Measurements from ENCODE around the gene PAM16.

The PAM16 gene

GRCh38 chr16:4320571-4321137 lies 30.5 kb downstream of the PAM16 start:
- DNase-seq (ENCODE audit: low read depth in 1 of 2, low spot score in 1 of 2), result no peak
- in situ Hi-C loops (cut with HindIII; ENCODE audit: low pct_unique_long_range_greater_than_20kb, low sequenced_read_pairs), result no loop called here
- TF ChIP-seq JUND (IDR thresholded peaks at IDR 0.05; ENCODE audit: low read depth), result no peak

- in situ Hi-C loops (cut with HindIII; ENCODE audit: low pct_unique_long_range_greater_than_20kb, low sequenced_read_pairs), result no loop called here
- DNase-seq (ENCODE audit: low read depth in 1 of 2, low spot score in 1 of 2), result no peak
- no peak for TF ChIP-seq JUND (IDR thresholded peaks at IDR 0.05; ENCODE audit: low read depth)
These were observed 31.4 kb downstream of the PAM16 start for GRCh38 chr16:4319454-4320421.

- no peak for TF ChIP-seq JUND (IDR thresholded peaks at IDR 0.05; ENCODE audit: low read depth)
- no peak for DNase-seq (ENCODE audit: low read depth in 1 of 2, low spot score in 1 of 2)
- in situ Hi-C loops (cut with HindIII; ENCODE audit: low pct_unique_long_range_greater_than_20kb, low sequenced_read_pairs), result no loop called here
These were observed 32.2 kb downstream of the PAM16 start for GRCh38 chr16:4318967-4319366.

- TF ChIP-seq JUND (IDR thresholded peaks at IDR 0.05; ENCODE audit: low read depth), result no peak
- in situ Hi-C loops (cut with HindIII; ENCODE audit: low pct_unique_long_range_greater_than_20kb, low sequenced_read_pairs), result no loop called here
- no peak for DNase-seq (ENCODE audit: low read depth in 1 of 2, low spot score in 1 of 2)
These were observed 32.6 kb downstream of the PAM16 start for GRCh38 chr16:4318451-4318910.

GRCh38 chr16:4317532-4318450 lies 33.3 kb downstream of the PAM16 start:
- DNase-seq (ENCODE audit: low read depth in 1 of 2, low spot score in 1 of 2), result peak in 1 of 2 experiments; percentile 63
- in situ Hi-C loops (cut with HindIII; ENCODE audit: low pct_unique_long_range_greater_than_20kb, low sequenced_read_pairs), result no loop called here
- TF ChIP-seq JUND (IDR thresholded peaks at IDR 0.05; ENCODE audit: low read depth), result no peak

GRCh38 chr16:4316864-4317531 lies 34.1 kb downstream of the PAM16 start:
- DNase-seq (ENCODE audit: low read depth in 1 of 2, low spot score in 1 of 2), result peak in 1 of 2 experiments; percentile 65
- no peak for TF ChIP-seq JUND (IDR thresholded peaks at IDR 0.05; ENCODE audit: low read depth)

GRCh38 chr16:4316108-4316863 lies 34.8 kb downstream of the PAM16 start:
- in situ Hi-C loops (cut with HindIII; ENCODE audit: low pct_unique_long_range_greater_than_20kb, low sequenced_read_pairs), result no loop called here
- no peak for TF ChIP-seq JUND (IDR thresholded peaks at IDR 0.05; ENCODE audit: low read depth)
- no peak for DNase-seq (ENCODE audit: low read depth in 1 of 2, low spot score in 1 of 2)

More at GRCh38 chr16:4316864-4317531, 34.1 kb downstream of the PAM16 start:
- in situ Hi-C loops (cut with HindIII; ENCODE audit: low pct_unique_long_range_greater_than_20kb, low sequenced_read_pairs), result no loop called here

- DNase-seq (ENCODE audit: low read depth in 1 of 2, low spot score in 1 of 2), result peak; percentile 80 to 85
- TF ChIP-seq JUND (IDR thresholded peaks at IDR 0.05; ENCODE audit: low read depth), result no peak
- in situ Hi-C loops (cut with HindIII; ENCODE audit: low pct_unique_long_range_greater_than_20kb, low sequenced_read_pairs), result no loop called here
These were observed 35.7 kb downstream of the PAM16 start, which contains the start of gene GLIS2 for GRCh38 chr16:4315186-4316107. TSS of gene GLIS2 (plus strand) at chr16:4316067. CDS start at chr16:4332281, 16,214 bp downstream.

GRCh38 chr16:4314532-4315185 lies 36.5 kb downstream of the PAM16 start:
- peak in 1 of 2 experiments; percentile 53 for DNase-seq (ENCODE audit: low read depth in 1 of 2, low spot score in 1 of 2)
- no peak for TF ChIP-seq JUND (IDR thresholded peaks at IDR 0.05; ENCODE audit: low read depth)
- in situ Hi-C loops (cut with HindIII; ENCODE audit: low pct_unique_long_range_greater_than_20kb, low sequenced_read_pairs), result no loop called here
